ENCODE data around the gene SEZ6L2.
A peak's percentile ranks its signal among the peaks of the same experiment; 100 is the strongest.
"Not testable (repeated sequence)": the region's sequence is repeated elsewhere in the genome, so short reads cannot be mapped to it uniquely, and the experiment has no call there.

The SEZ6L2 gene

DNA sequence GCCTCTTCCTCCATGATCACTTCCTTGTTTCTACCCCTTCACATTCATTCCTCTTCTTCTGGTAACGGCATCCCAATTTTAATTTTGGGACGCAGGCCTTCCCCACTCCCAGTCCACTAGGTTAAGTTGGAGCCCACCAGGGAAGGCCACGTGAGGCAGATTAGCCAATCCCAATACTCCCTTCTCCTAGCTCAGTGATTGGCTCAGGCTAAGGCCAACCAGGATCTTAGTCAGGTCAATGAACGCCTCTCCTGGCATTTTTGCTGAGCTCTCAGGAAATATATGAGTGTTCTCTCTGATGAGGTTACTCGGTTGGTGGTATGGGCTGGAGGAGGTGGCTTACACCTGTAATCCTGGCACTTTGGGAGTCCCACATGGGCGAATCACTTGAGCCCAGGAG is 15.4 kb downstream of the SEZ6L2 start:
- no peak for DNase-seq (ENCODE audit: low spot score)

DNA sequence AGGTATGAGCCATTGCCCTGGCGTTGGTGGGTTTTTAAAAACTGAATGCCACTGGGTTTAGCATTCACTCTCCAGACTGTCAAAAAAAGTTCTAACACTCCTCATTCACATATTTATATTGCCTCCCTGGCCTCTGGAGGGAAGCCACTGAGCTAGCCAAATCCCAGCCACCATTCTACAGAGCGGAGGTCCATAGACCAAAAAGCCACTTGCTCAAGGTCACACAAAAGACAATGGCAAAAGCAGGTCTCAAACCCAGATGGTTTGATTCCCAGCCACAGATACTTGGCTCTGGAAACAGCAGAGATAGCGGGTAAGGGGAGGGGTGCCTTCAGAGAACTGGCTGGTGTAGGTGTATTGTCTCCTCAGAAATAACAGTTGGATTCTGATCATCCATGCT is 18.3 kb downstream of the SEZ6L2 start:
- DNase-seq (ENCODE audit: low spot score), result no peak

DNA sequence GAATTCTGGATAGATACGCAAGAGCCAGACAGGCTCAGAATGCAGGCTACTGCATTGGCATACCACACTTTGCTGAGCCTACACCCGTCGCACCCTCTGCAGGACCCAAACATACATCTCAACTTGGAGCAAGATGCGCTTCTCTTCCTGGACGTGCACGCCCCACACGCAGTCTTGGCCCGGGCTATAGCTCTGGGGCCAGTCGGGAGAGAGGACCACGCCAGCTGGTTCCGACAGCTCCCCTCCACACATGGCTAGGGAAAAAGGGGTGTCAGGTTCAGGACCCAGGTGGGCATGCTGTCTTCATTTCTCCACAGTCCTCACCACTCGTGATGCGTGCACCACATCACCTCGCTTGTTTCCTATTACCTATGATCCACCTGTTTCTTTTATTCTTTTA is 21.2 kb downstream of the SEZ6L2 start:
- DNase-seq (ENCODE audit: low spot score), result no peak

DNA sequence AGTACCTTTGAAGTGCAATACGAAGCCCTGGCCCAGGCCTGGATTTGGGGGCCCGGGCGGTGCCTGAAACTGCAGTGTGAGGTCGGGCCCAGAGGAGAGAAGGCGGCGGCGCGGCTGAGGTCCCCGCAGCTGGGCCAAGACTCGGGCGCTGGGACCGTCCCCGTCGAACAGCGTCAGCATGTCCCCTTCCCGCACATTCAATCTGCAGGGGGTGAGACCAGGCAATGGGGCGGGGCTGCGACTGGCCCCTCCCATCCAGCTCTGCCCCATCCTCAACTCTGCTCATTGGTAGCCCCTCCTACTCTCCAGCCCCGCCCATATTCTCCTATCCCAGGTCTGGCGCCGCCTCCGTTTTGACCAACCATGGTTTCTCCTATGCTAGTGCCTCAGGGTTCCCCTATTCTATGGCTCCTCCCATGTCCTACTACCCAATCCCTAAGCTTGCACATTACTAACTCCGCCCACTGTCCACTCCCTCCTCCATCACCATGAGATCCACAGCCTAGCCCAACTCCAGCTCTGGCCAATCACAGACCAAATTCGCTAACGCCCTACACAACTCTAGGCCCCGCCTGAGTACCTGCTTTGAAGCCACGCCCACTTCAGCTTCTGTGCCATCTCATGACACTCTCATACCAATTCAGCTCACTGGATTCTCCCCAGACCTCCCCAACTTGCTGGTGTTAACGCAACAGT is 21.9 kb downstream of the SEZ6L2 start:
- peak; percentile 24 for DNase-seq (ENCODE audit: low spot score)

DNA sequence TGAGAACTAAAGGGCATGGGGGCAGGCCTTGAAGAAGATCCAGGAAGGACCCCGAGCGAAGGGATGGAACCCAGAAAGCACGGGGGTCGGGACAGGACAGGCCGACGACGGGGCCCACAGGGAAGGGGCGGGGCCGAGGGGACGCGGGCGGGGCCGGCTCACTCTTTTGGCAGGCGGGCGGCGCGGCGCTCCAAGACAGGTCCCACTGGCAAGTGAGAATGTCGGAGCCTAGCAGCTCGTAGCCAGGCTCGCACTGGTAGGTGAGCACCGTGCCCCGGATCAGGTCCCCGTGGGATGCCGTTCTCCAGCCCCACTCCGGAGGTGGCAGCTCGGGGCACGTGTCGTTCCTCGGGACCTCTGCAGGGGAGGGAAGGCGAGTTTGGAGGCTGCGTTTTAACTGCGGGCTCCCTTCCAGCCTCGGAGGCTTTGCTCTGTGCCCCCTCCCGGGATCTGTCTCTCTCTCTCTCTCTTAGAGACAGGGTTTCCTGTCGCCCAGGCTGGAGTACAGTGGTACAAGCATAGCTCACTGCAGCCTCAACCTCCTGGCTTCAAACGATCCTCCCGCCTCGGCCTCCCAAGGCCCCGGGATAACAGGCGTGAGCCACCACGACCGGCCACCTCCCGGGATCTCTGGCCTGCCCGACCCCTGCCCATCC is 22.6 kb downstream of the SEZ6L2 start:
- peak; percentile 29 for DNase-seq (ENCODE audit: low spot score)

DNA sequence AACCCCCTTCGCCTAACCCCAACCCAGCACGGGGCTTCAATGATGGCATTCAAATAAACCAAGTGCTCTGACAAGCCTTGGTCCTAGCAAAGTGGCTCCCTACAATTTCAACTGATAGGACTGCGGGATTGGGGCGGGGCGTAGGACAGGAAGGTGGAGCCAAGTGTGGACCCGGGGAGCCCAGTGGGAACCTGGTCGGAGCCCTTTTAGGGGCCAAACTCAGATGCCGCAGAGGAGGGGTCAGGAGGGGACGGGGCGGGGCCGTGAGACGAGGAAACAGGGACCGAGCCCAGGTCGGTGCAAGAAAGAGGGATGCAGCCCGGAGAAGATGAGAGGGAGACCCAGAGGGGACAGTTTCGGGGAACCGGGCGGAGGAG is 23.1 kb downstream of the SEZ6L2 start:
- no peak for DNase-seq (ENCODE audit: low spot score)

DNA sequence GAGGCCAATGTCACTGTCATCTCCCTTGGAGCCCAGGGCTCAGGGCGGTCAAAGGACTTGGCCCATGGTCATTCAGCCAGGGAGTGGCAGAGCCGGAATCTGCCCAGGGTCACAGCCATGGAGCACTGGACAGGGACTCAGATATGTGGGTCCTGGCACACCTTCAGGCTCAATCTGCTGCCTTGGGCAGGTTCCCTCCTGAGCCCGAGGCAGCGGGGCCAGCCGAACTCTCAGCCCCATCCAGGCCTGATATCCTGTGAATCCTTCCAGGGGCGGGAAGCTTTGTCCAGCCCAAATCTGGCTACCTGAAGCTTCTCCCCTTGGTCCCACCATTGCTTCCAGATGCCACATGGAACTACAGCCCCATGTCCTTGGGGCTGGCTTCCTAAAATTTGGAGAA is 24.1 kb downstream of the SEZ6L2 start:
- DNase-seq (ENCODE audit: low spot score), result no peak

DNA sequence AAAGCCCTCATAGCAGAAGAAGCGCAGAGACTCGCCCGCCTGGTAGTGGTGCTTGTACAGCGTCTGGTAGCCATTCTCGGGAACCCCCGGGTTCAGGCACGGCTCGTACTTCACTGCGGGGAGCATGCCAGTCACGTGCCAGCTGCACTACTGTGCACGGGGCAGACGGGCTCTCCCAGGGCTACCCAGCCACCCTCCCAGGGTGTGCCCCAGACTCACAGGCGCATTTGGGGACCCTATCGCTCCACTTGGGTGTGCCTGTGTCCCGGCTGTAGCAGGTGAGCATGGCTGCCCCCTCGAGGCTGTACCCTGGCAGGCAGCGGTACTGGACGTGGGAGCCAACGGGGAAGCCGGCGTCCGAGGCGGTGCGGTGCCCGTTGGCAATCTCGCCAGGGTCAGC is 26.0 kb downstream of the SEZ6L2 start:
- no peak for DNase-seq (ENCODE audit: low spot score)

DNA sequence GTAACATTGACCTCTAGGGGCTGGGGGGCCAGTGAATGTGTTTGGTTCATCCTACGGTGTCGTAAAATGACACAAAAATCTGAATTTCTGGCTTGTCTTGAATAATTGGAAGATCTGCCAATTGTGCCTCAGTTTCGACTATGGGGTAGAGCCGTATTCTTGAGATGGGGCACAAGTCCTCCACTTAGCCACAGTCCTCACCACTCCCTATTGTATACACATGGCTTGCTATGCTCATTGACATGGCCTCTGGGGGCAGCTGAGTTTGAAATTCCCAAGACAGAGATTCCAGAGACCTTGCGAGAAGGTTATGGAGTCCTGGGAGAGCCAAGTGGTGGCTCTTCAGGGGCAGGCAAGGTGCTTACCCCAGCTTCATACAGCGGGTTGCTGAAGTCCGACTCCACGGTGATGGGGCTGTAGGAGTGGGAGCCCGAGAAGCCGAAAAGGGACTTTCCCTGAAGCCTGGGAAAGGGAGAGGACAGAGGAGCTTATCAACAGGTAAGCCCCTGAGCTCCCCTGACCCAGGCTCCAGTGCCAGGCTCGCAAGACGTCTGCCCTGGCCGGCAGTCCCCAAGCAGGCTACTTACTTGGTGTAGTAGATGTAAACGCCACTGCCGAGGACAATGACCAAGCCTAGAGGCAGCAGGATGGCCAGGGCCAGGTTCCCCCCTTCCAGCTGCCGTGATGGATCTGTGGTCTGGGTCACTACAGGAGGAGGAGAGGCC is 27.4 kb downstream of the SEZ6L2 start:
- no peak for DNase-seq (ENCODE audit: low spot score)

DNA sequence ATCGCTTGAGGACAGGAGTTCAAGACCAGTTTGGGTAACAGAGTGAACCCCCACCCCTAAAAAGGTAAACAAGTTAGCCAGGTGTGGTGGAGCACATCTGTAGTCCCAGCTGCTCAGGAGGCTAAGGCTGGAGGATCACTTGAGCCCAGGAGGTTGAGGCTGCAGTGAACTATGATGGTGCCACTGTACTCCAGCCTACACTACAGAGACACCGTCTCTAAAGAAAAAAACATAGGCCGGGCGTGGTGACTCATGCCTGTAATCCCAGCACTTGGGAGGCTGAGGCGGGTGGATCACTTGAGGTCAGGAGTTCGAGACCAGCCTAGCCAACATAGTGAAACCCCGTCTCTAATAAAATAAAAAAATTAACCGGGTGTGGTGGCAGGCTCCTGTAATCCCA is 30.3 kb downstream of the SEZ6L2 start:
- not testable (repeated sequence) for DNase-seq (ENCODE audit: low spot score)

DNA sequence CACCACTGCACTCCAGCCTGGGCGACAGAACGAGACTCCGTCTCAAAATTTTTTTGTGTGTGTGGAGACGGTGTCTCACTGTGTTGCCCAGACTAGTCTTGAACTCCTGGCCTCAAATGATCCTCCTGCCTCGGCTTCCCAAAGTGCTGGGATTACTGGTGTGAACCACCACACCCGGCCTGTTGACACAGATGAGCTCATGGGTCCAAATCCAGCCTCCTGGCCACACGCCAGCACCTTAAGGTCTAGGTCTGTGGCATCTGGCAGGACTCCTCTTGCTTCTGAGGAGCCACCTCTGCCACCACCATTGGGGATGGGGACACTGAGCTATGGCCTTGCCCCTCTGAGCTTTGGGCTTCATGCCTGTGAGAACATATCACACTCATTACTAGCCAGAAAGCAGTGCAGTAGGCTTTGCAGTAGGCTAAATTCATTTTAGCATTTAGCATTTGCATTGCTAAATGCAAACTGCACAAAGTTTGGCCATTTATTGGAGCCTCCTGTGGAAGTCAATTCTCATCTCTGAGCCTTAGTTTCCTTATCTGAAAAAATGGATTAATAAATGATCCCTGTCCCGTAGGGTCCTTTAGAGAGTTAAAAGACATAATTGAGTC is 30.8 kb downstream of the SEZ6L2 start:
- no peak for DNase-seq (ENCODE audit: low spot score)

DNA sequence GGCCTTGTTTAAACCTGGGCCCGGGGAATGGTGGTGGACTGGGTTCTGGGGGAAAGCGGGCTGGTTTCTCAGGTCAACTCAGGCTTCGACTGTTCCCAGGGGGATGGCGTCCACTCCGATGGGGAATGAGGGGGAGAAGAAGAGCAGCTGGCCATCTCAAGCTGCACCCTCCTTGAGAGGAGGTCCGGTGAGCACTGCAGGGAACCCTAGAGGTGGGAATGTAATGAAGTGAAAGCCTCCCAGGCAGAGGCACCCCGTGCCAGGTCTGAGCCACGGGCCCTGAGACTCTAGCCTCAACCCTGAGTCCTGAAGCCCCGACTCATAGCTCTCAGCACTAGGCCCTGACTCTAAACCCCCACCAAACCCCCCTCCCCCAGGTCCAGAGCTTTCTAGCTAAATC is 35.1 kb downstream of the SEZ6L2 start:
- no peak for DNase-seq (ENCODE audit: low spot score)

DNA sequence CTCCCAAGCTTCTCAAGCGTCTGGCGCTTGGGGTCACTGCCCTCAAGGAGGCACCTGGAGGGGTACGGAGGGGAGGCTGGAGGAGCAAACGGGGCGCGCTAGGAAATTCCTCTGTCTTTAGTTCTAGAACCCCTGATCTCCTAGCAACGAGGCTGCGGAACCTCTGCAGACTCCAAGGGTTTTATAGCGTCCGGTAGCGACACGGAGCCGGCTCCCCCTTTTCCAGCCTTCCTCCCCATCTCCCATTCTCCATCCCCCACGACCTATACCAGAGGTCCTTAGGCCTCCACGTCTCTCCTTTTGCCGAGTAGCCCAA is 35.7 kb downstream of the SEZ6L2 start:
- no peak for DNase-seq (ENCODE audit: low spot score)

DNA sequence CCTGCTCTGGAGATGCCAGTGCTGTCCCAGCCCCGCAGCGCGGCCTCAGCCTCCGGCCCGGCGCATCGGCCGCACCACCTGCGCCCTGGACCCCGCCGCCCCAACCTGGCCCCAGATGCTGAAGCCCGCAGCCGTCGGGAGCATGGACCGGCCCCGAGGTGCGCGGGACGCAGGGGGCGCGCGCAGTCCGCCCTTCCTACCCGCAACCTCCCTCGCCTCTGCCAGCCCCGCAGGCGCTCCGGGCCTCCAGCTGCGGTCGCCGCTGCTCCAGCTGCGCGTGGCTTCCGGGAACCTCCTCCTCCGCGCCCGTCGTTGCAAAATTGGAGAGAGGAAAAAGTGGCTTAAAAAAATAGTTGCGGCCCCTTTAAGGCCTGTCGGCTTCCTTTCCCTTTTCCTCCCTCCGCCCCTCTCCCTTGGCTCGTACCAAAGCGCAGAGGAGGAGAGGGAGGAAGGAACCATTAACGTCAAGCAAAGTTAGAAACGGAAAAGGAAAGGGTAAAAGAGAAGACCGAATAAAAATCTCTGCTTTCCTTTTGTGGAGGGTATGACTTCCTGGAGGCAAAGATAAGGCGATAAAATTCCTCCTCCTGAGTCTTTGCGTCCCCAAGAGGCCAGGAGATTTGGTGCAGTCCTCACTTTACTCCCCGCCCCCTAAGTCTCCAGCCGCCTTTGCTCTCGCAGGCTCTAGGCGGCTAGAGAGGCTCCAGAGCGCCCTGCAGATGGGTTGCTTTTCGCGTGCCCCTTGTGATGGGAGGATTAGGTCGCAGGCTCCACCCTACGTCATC is 36.3 kb downstream of the SEZ6L2 start, which contains the start of gene CDIPT:
Gene CDIPT, minus strand, starts transcription at position 343 of the 785 bp plus-strand sequence. CDS start 369 bp downstream, outside the sequence.
- peak; percentile 95 for DNase-seq (ENCODE audit: low spot score)

DNA sequence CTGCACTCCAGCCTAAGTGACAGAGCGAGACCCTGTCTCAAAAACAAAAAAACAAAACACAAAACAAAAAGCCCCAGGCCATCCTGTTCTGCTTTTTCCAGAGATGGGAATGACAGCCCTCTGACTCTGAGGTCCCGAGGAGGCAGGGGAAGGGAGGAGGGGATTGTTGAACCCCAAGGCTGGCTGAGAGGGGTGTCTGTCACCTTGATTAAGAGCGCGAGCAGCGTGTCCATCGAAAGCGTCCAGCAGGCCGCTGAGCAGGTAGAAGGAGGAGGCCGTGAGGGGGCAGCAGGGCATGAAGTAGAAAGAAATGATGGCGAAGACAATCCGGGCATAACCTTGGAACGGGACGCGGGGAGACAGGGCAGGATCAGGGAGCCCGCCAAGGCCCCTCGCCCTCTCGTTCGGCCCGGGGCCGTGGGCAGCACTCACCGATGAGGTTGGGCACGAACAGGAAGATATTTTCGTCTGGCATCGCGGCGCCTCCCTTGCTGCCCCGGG is 36.9 kb downstream of the SEZ6L2 start:
- DNase-seq (ENCODE audit: low spot score), result no peak

DNA sequence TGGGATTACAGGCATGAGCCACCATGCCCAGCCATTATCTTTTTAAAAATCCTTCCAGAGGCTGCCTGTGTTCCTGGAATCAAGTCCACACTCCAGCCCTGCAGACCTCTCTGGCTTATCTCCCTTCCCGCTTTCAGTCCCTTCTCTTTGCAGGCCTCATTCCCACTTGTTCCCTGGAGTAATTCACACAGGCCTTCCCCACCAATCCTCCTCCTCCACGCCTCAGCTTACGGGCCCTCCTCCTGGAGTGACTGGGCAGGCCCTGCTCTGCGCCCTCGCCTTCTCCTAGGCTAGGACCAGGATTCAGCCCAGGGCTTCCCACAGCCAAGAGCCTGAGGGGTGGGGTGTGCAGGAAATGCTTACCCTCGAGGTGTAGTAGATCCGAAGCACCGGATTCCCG is 39.1 kb downstream of the SEZ6L2 start:
- no peak for DNase-seq (ENCODE audit: low spot score)

DNA sequence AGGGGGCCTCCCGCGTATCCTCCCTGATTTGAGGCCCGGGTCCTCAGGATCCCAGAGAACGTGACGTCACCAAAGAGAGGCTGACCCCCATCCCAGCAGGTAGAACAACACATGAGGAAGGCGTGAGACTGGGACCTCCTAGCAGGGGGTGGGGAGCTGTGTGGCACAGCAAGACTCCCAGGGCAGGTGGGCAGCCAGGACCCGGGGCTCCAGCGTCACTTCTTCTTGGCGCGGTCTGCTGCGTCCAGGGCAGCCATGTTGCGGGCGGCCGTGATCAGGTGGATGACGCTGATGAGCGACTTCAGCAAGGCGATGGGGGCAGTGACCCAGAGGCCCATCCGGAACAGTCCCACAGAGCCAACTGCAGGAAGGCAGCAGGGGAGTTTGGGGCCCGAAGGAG is 40.4 kb downstream of the SEZ6L2 start:
- DNase-seq (ENCODE audit: low spot score), result no peak

DNA sequence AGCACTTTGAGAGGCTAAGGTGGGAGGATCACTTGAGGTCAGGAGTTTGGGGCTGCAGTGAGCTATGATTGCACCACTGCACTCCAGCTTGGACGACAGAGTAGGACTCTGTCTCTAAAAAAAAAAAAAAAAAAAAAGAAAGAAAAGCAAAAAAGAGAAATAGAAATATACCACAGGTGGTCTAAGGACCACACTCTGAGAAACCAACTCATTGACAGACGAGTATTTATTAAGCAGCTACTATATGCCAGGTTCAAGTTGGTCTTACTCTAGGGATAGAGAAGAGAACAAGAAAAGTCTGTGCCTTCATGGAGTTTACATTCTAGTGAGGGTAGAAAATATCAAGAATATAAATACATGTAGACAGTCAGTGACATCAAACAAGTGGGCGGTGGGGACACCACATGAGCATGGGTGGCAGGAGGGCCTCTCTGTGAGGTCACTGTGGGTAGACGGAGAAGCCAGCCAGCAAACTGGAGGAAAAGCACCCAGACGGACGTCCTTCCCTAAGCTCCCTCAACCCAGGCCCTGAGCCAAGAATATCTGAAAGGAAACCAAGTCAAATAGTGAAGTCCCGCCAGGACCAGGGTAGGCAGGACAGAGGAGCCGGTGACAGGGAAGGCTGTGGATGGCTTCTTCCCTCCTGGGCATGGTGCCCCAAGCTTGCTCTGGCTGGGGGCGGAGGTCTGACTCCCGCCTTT is 41.1 kb downstream of the SEZ6L2 start:
- no peak for DNase-seq (ENCODE audit: low spot score)

DNA sequence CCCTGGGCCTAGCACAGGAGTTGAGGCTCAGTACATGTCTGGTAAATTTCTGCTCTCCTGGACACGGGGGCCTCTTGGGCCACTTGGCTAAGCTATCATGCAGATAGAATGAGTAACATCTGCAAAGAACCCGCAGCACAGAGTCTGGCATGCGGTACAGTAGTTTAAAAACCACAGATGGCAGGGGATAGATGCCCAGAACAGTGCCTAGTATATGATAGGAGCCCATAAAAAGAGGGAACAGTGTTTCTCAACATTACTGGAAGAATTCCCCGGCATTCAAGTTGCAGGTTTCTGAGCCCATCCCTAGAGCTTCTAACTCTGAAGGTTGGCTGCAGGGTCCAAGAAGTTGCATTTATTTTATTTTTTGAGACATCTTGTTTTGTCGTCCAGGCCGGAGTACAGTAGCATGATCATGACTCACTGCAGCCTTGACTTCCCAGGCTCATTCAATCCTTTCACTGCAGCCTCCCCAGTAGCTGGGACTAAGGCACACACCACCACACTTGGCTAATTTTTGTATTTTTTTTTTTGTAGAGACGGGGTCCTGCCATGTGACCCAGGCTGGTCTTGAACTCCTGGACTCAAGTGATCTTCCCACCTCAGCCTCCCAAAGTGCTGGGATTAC is 42.1 kb downstream of the SEZ6L2 start:
- DNase-seq (ENCODE audit: low spot score), result peak; percentile 77

DNA sequence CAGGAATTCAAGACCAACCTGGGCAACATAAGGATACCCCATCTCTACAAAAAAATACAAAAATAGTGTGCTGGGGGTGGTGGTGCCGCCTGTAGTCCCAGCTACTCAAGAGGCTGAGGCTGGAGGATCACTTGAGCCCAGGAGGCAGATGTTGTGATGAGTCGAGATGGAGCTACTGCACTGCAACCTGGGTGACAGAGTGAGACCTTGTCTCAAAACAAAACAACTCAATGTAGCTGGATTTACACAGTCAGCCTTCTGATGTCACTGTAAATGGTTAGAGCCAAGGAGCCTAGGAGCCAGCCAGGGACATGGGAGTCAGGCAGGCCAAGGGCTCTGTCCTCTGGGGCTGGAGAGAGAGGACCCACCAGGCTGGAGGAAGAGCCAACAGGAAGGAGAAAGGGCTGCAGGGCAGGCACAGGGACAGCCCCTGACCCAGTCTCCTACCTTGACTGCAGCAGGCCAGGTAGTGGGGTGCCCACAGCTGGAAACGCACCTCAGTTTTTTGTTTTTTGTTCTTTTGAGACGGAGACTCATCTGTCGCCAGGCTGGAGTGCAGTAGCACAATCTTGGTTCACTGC is 44.7 kb downstream of the SEZ6L2 start:
- DNase-seq (ENCODE audit: low spot score), result no peak

All from AG08395 (cell line).